GM12874 (cell line): ENCODE measurements around the gene MDN1.

ENCODE experiments used
- TF ChIP-seq, protein P1 (sequence below): IDR thresholded peaks from 2 replicates; pipeline ENCODE4 v1.5.1; 2011; ENCODE audit warnings: low read depth, mild to moderate bottlenecking, control low read depth, low read length, moderate library complexity; ENCODE audit not compliant: insufficient read depth

The MDN1 gene

DNA sequence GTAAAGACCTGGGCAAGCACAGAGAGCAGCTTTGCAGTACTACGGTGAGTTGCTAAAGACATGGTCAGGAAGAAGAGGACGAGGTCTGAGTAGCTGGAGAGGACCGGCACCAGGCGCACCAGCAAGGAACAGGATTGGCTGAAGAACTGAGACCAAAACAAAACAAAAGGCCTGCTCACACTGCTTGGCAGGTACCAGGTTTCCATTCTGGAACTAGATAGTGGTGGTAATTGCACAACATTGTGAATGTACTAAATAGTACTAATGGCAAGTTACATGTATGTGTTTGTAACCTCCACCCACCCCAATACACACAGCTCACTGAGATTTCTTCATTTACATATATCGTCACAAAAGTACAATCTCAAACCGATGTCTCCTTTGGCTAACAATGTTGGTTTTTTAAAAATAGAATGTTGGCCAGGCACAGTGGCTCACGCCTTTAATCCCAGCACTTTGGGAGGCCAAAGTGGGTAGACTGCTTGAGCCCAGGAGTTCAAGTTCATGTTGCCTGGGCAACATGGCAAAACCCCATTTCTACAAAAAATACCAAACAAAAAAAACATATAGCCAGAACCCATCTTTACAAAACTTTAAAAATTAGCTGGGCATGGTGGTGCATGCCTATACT lies 148.5 kb downstream of the MDN1 start:
- TF ChIP-seq, protein P1, sequence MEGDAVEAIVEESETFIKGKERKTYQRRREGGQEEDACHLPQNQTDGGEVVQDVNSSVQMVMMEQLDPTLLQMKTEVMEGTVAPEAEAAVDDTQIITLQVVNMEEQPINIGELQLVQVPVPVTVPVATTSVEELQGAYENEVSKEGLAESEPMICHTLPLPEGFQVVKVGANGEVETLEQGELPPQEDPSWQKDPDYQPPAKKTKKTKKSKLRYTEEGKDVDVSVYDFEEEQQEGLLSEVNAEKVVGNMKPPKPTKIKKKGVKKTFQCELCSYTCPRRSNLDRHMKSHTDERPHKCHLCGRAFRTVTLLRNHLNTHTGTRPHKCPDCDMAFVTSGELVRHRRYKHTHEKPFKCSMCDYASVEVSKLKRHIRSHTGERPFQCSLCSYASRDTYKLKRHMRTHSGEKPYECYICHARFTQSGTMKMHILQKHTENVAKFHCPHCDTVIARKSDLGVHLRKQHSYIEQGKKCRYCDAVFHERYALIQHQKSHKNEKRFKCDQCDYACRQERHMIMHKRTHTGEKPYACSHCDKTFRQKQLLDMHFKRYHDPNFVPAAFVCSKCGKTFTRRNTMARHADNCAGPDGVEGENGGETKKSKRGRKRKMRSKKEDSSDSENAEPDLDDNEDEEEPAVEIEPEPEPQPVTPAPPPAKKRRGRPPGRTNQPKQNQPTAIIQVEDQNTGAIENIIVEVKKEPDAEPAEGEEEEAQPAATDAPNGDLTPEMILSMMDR = no peak

DNA sequence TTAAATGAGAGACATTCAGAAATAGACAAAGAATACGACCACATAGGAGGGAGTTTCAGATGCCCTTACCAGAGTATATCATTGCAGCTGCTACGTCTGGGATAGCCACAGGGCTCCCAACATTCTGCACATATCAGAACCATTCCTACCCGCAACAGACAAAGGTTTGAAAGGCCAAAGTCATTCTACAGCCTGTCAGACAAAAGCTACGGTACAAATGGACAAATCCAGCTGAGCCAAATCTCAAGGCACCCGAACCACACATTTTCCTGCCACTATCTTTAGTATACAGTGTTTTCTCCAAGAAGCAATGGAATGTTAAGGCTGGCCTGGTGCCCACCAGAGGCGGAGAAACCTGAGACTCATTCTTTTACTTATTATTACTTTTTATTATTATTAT lies 150.6 kb downstream of the MDN1 start:
- TF ChIP-seq, protein P1 = no peak

DNA sequence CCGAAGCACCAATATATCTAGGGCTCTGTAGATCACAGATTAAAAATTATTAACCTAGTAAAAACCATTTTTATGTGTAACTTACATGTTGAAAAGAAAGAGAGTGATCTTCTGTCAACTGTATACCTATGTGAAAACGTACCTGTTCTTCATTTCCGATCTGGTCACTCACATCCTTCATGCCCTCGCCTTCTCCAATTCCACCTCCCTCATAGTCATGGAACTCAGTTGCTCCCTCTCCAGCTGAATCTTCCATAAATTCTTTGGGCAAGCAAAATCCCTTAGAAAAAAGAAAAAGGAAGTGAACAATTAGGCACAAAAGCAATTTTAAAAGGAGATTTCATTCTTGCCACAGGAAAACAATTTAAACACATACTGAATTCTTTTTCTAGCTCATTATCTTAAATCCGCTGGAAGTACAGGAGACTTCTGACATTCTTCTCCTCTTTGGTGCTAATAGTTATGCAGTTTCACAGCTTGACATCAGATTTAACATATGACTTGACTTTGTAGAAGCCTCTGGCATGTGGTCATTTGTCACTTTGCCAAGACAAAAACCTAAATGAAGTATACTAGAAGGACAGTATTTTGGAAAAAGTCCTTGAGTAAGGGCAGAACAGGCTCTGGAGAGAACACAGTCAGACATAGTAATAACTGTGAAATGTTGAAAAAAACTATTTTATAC lies 151.6 kb downstream of the MDN1 start:
- TF ChIP-seq, protein P1 = no peak

DNA sequence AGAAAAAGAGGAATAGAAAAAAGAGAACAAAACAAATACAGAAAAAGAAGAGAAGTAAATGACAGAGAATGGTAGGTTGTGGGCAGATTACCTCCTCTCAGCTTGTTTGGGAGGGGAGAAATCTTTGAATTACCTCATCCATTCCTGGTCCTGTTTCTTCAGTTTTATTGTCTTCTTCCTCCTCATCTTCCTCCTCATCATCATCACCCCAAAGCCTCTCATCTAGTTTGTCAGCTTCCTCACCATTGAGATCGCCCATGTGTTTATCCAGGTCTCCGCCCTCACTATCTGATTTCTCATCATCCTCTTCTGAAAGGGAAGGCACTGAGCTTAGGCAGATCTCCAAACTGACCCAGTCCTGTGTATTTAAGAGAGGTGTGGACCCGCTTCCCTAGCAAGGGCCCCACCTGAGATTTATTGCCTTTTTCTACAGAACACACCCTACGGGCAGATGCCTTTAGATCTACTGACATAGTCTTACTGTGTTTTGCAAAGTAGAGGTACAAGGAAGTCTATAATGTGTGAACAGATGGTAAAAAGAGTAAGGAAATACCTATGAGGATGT lies 156.9 kb downstream of the MDN1 start:
- TF ChIP-seq, protein P1 = no peak

DNA sequence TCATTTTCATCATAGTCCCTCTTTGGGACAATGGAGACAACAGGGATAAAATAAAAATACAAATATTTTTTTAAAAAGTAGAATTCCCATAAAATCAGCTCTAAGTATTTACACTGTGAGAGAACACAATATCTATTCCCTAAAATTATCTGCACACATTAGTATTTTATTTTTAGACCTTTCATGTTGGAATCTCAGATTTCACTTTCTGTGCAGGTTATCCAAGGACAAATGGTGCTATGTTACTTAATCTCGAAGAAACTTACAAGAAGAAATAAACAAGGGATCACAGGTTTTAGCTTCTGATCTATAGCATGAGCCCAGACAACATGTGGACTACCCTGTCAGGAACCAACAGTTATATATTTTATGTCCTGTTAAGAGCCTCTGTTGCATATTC lies 158.0 kb downstream of the MDN1 start:
- TF ChIP-seq, protein P1 = no peak

DNA sequence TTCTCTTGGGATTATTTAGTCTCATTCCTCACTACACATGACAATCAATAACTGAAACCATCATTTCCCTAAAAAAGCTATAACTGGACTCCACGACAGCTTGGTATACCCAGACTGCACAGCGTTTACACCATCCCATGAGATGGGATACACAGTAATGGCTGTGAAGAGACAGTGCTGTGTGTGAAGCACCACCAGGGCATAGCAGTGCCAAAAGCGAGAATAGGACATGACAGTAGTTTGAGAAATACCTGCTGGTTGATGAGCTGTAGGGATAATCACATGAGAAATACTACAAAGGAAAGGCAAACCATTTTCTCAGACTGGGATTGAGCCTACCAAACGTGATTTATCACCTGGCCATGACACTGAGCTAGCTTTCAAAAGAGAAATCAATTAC lies 158.6 kb downstream of the MDN1 start:
- TF ChIP-seq, protein P1 = no peak

DNA sequence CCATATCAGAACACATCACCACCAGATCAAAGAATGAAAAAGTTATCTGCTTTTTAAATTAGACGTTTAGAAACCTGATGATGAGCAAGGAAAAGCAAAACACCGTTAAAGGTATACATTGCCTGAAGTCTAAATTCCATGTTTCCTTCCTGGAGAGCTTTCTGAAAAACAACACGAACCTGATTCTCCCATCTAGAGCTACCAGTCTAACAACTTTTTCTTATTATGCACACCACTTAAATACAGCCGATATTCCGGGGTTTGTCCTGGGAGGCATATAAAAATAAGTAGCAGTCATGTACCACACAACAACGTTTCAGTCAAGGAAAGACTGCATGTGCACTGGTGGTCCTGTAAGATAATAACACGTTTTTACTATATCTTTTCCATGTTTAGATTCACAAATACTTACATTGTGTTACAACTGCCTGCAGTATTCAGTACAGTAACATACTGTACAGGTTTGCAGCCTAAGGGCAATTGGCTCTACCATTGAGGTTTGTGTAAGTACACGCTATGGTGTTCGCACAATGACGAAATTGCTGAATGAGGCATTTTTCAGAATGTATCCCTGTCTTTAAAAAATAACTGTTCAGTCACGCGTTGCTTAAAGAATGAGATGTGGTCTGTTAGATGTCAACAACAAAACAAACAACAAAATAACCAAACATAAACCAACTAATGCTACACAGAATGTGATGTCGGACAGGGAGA lies 162.0 kb downstream of the MDN1 start:
- TF ChIP-seq, protein P1 = no peak
